ENCODE results near the gene CNTN4.

Gene CNTN4

GRCh38 chr3:2211568-2211967, 112.9 kb downstream of the CNTN4 start:
- TF ChIP-seq CTCF (IDR thresholded peaks at IDR 0.05; ENCODE audit: insufficient read depth, low read depth, low read length, missing control alignments): no peak
- no peak for DNase-seq (ENCODE audit: low read depth)
- H3K4me3 ChIP-seq (ENCODE audit: low read depth, low read length): no peak overlapping the region

- no peak overlapping the region for H3K4me3 ChIP-seq (ENCODE audit: low read depth, low read length)
- no peak for TF ChIP-seq CTCF (IDR thresholded peaks at IDR 0.05; ENCODE audit: insufficient read depth, low read depth, low read length, missing control alignments)
- no peak for DNase-seq (ENCODE audit: low read depth)
These were observed 113.5 kb downstream of the CNTN4 start for GRCh38 chr3:2212206-2212605.

- no peak overlapping the region for H3K4me3 ChIP-seq (ENCODE audit: low read depth, low read length)
- TF ChIP-seq CTCF (IDR thresholded peaks at IDR 0.05; ENCODE audit: insufficient read depth, low read depth, low read length, missing control alignments): no peak
- DNase-seq (ENCODE audit: low read depth): no peak
These were observed 119.7 kb downstream of the CNTN4 start for GRCh38 chr3:2218375-2218774.

GRCh38 chr3:2218816-2219215, 120.2 kb downstream of the CNTN4 start:
- no peak overlapping the region for H3K4me3 ChIP-seq (ENCODE audit: low read depth, low read length)
- no peak for TF ChIP-seq CTCF (IDR thresholded peaks at IDR 0.05; ENCODE audit: insufficient read depth, low read depth, low read length, missing control alignments)
- DNase-seq (ENCODE audit: low read depth): no peak

GRCh38 chr3:2236203-2236602, 137.5 kb downstream of the CNTN4 start:
- DNase-seq (ENCODE audit: low read depth): no peak
- no peak for TF ChIP-seq CTCF (IDR thresholded peaks at IDR 0.05; ENCODE audit: insufficient read depth, low read depth, low read length, missing control alignments)

GRCh38 chr3:2244137-2244536, 145.5 kb downstream of the CNTN4 start:
- H3K4me3 ChIP-seq (ENCODE audit: low read depth, low read length): no peak overlapping the region
- DNase-seq (ENCODE audit: low read depth): peak; percentile 46
- no peak for TF ChIP-seq CTCF (IDR thresholded peaks at IDR 0.05; ENCODE audit: insufficient read depth, low read depth, low read length, missing control alignments)

More at GRCh38 chr3:2236203-2236602, 137.5 kb downstream of the CNTN4 start:
- H3K4me3 ChIP-seq (ENCODE audit: low read depth, low read length): no peak overlapping the region

- no peak for DNase-seq (ENCODE audit: low read depth)
- no peak overlapping the region for H3K4me3 ChIP-seq (ENCODE audit: low read depth, low read length)
- no peak for TF ChIP-seq CTCF (IDR thresholded peaks at IDR 0.05; ENCODE audit: insufficient read depth, low read depth, low read length, missing control alignments)
These were observed 148.4 kb downstream of the CNTN4 start for GRCh38 chr3:2246873-2247648.
